ENCODE data around the gene ATP9B.

Gene ATP9B

DNA sequence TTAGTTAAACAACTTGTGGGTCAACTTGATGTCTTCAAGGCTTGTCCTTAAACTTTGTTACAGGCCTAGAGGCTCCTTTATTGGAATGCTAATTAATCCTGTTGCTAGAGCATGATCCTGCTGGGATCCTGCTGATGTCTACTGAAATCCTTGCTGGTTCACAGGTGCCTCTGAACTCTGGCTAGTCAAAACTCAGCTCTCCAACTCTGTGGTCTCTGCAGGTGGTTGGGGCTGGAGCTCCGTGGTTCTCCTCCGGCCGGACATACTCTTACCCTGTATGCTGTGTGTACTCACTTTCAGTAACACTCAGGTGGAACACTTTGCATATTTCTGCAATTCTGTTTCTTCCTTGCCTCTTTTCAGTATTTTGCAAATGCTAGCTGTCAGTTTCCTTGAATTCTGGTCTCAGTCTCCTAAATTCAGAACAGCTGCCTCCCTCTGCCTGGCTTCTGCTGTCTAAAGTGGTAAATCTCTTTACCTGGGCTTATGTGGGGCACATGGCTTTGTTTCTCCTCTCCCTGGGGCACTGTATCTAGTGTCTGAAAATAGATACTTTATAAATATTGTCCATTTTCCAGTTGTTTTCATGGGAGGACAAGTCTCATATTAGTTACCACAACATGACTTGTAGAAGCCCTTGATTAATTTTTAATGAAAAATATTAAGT is 113.0 kb downstream of the ATP9B start:
- Histone ChIP-seq H3K9me3 (ENCODE audit: severe bottlenecking) (no peaks in the 10 kb centered on the region), H3K4me3 (ENCODE audit: low read depth, low read length) (no peak overlapping the region), H3K36me3 (no peaks in the 10 kb centered on the region), H3K27ac (no peak overlapping the region), H3K27me3 (ENCODE audit: insufficient read depth, low read depth, severe bottlenecking) (no peaks in the 10 kb centered on the region)
- DNase-seq: no peak
- TF ChIP-seq, protein P1, sequence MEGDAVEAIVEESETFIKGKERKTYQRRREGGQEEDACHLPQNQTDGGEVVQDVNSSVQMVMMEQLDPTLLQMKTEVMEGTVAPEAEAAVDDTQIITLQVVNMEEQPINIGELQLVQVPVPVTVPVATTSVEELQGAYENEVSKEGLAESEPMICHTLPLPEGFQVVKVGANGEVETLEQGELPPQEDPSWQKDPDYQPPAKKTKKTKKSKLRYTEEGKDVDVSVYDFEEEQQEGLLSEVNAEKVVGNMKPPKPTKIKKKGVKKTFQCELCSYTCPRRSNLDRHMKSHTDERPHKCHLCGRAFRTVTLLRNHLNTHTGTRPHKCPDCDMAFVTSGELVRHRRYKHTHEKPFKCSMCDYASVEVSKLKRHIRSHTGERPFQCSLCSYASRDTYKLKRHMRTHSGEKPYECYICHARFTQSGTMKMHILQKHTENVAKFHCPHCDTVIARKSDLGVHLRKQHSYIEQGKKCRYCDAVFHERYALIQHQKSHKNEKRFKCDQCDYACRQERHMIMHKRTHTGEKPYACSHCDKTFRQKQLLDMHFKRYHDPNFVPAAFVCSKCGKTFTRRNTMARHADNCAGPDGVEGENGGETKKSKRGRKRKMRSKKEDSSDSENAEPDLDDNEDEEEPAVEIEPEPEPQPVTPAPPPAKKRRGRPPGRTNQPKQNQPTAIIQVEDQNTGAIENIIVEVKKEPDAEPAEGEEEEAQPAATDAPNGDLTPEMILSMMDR (IDR thresholded peaks at IDR 0.05; ENCODE audit: low read depth, low read length): no peak

DNA sequence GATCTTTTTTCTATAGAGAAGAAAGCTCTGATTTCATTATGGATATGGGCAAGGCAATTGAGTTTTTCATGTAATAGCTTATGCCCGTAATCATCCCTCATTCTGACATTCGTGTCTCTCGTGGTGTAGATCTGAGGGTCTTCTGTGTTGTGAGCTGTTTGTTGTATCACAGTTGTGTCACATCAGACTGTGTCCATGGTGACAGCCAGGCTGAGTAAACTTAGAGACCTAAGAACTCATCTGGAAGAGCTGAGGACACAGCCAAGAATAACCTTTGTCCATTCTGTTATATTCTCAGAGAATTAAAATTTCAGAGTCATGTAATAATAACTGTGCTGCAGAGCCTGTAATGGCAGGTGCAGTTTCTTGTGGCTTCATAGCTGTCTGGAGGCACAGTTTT is 116.5 kb downstream of the ATP9B start:
- TF ChIP-seq, protein P1 (IDR thresholded peaks at IDR 0.05; ENCODE audit: low read depth, low read length): no peak
- H3K9me3 ChIP-seq (ENCODE audit: severe bottlenecking): no peaks in the 10 kb centered on the region

DNA sequence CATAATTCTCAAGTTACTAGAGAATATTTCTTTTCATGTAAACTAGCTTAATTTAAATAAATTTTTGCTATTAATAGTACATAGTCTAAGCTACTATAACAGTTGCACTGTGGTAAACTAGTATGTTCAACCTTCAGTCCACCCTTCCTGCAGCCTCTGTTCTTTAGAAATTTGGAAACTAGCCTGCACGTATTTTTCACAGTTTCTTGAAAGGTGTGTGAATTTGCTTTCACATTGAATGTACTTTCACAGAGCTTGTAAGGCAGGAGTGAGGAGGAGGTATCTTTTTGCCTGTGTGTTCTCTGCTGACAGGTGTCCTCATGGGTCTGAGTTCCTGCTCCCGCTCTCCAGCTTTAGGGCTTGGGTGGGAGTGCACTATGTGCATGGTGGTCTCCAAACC is 117.5 kb downstream of the ATP9B start:
- no peaks in the 10 kb centered on the region for H3K27me3 ChIP-seq (ENCODE audit: insufficient read depth, low read depth, severe bottlenecking)
- no peaks in the 10 kb centered on the region for H3K9me3 ChIP-seq (ENCODE audit: severe bottlenecking)
- no peak overlapping the region for H3K4me3 ChIP-seq (ENCODE audit: low read depth, low read length)
- TF ChIP-seq, protein P1 (IDR thresholded peaks at IDR 0.05; ENCODE audit: low read depth, low read length): no peak
- no peaks in the 10 kb centered on the region for H3K36me3 ChIP-seq
- no peak overlapping the region for H3K27ac ChIP-seq
- no peak for DNase-seq

More for the DNA sequence above, 116.5 kb downstream of the ATP9B start:
- H3K27ac ChIP-seq: no peak overlapping the region
- no peak overlapping the region for H3K4me3 ChIP-seq (ENCODE audit: low read depth, low read length)
- no peak for DNase-seq
- no peaks in the 10 kb centered on the region for H3K36me3 ChIP-seq
- H3K27me3 ChIP-seq (ENCODE audit: insufficient read depth, low read depth, severe bottlenecking): no peaks in the 10 kb centered on the region

DNA sequence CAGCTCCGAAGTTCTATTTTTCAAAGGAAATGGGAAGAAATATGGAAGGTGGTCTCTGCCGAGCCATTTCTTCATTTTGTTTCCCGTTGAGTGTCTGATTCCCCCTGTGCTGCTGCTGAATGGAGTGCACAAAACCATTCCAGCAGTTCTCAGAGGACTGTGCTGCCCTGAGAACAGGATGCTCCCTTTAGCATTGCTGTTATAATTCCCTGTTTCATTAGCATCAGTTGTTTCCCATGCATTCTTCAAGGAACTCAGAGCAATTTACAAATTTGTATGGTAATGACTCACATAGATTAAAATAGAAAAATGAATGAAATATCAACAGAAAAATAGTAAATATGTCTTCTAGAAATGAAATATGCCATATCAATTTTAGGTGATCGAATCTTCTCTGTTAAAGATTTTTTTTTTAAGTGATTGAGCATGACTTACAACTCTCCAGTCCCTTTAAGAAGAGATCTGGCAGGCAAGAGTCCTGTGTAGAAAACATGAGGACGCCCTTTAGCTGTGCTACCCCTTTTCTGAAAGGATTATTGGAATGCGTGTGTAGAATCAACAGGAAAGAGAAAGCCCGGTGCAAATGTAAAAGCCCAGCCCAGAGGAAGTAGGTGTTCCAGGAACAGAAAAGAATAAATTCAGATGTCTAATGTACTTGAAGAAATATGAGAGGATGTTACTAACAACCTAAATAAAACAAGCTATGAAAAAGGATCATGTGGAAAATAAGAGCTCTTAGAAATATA is 118.5 kb downstream of the ATP9B start:
- H3K27ac ChIP-seq: no peak overlapping the region
- no peaks in the 10 kb centered on the region for H3K27me3 ChIP-seq (ENCODE audit: insufficient read depth, low read depth, severe bottlenecking)
- DNase-seq: no peak
- TF ChIP-seq, protein P1 (IDR thresholded peaks at IDR 0.05; ENCODE audit: low read depth, low read length): no peak
- no peaks in the 10 kb centered on the region for H3K36me3 ChIP-seq
- H3K9me3 ChIP-seq (ENCODE audit: severe bottlenecking): no peaks in the 10 kb centered on the region
- no peak overlapping the region for H3K4me3 ChIP-seq (ENCODE audit: low read depth, low read length)

DNA sequence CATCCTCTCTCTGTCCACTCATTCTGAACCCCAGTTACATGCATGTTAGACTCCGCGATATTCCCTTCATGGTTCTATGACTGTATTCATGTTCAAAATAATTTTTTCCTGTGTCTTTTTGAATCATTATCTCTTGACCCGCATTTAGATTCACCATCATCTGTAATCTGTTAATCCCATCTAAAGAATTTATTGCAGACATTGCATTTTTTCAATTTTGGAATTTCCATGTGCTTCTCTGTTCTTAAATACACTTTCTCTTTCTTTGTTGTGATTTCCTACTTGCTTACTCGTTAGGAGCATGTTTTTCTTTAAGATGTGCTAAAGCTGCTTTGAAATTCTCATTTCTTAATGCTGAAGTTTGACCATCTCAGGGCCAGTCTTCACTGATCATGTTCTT is 122.2 kb downstream of the ATP9B start:
- Histone ChIP-seq H3K4me3 (ENCODE audit: low read depth, low read length) (no peak overlapping the region), H3K36me3 (no peaks in the 10 kb centered on the region), H3K9me3 (ENCODE audit: severe bottlenecking) (no peaks in the 10 kb centered on the region), H3K27ac (no peak overlapping the region), H3K27me3 (ENCODE audit: insufficient read depth, low read depth, severe bottlenecking) (no peaks in the 10 kb centered on the region)
- TF ChIP-seq, protein P1 (IDR thresholded peaks at IDR 0.05; ENCODE audit: low read depth, low read length): no peak
- no peak for DNase-seq

Measured in WERI-Rb-1 (cell line).